Activated CD4-positive, alpha-beta T cell treated with anti-CD3 and anti-CD28 coated beads, Interleukin-2, amount 10 ng/mL, durations not matched to agents 7 days and 5 days (primary cell): ENCODE results near the gene KCNK17. TPM values are rescaled to one million over a fixed set of nuclear protein-coding genes. Genes with fewer than 3 reads are reported as not detected.
A peak's percentile ranks its signal among the peaks of the same experiment; 100 is the strongest.

Experiments
- CTCF ChIA-PET: fragments of 350-600 bp; sonication (Branson Sonifier 250); formaldehyde crosslinking; loops from one replicate; lab custom pipeline; 2021; ENCODE audit warnings: antibody characterized with exemption; lab: Charles Lee
- POLR2A ChIA-PET: fragments of 350-600 bp; sonication (Branson Sonifier 250); formaldehyde crosslinking; loops from one replicate; lab custom pipeline; 2021; ENCODE audit warnings: antibody characterized with exemption; lab: Charles Lee
- DNase-seq: peaks from one replicate; pipeline ENCODE4 v3.0.0-alpha.2; 2020
- H3K27ac Mint-ChIP-seq: one replicate; pipeline ENCODE4 v1.8.0; 2021; ENCODE audit warnings: mild to moderate bottlenecking, moderate library complexity, mixed read lengths
- H3K27me3 Mint-ChIP-seq: one replicate; pipeline ENCODE4 v1.8.0; 2021; ENCODE audit warnings: mixed read lengths
- H3K36me3 Mint-ChIP-seq: one replicate; pipeline ENCODE4 v1.8.0; 2021; ENCODE audit warnings: low read depth, mixed read lengths
- H3K4me1 Mint-ChIP-seq: one replicate; pipeline ENCODE4 v1.8.0; 2021; ENCODE audit warnings: mixed read lengths
- H3K4me3 Mint-ChIP-seq: one replicate; pipeline ENCODE4 v1.8.0; 2021; ENCODE audit warnings: mild to moderate bottlenecking, moderate library complexity, mixed read lengths
- H3K9me3 Mint-ChIP-seq: one replicate; pipeline ENCODE4 v1.8.0; 2021; ENCODE audit warnings: mixed read lengths
- total RNA-seq, 2 experiments: library from RNA; stranded (reverse); gene quantifications; one replicate each; pipeline ENCODE4 v1.2.3, GENCODE V29; 2021

Gene KCNK17, protein sequence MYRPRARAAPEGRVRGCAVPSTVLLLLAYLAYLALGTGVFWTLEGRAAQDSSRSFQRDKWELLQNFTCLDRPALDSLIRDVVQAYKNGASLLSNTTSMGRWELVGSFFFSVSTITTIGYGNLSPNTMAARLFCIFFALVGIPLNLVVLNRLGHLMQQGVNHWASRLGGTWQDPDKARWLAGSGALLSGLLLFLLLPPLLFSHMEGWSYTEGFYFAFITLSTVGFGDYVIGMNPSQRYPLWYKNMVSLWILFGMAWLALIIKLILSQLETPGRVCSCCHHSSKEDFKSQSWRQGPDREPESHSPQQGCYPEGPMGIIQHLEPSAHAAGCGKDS
- total RNA-seq, result not detected

DNA sequence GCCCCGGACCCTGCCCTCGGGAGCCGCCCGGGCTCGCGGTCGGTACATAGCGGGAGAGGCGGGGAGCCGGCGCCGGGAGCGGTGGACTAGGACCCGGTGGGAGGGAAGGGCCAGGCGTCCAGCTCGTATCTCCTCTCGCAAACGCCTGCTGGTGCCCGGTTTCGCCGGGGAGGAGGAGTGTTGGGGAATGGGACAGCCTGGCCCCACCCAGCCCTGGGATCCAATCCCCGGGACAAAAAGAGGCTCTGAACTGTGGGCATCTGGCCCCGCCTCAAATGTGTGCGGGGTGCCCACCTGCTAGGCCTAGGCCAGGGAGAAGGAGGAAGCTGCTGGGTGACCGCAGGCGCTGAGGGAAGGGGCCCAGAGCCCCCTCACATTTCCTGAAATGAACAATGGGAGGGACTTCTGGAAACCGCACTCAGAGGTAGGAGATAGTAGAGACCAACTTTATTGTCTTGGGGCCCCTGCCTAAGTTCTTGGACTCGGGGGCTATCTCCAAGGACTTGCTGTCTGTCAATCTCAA, at the start of gene KCNK17:
TSS of gene KCNK17 (minus strand) at position 147 of the 523 bp plus-strand sequence. CDS start at position 48, 99 bp downstream.
- ChIA-PET CTCF (interaction anchor here (0.6 kb wide), 1 partner anchor 147 kb away, joined by 3 read pairs; no protein-coding TSS in a partner anchor), POLR2A (no interaction called here)
- no peak for DNase-seq
- Mint-ChIP-seq H3K9me3 (no peaks in the 10 kb centered on the region), H3K4me1 (no peaks in the 10 kb centered on the region), H3K36me3 (no peaks in the 10 kb centered on the region), H3K4me3 (no peak within 1 kb of the TSS), H3K27me3 (peaks cover 53% of the 10 kb centered on the region), H3K27ac (no peak within 1 kb of the TSS)

- POLR2A ChIA-PET, result no interaction called here
- no peaks in the 10 kb centered on the region for H3K9me3 Mint-ChIP-seq
- no peak for DNase-seq
- H3K36me3 Mint-ChIP-seq, result no peaks in the 10 kb centered on the region
- no peaks in the 10 kb centered on the region for H3K4me1 Mint-ChIP-seq
- no peak overlapping the region for H3K27ac Mint-ChIP-seq
- H3K27me3 Mint-ChIP-seq, result no peaks in the 10 kb centered on the region
- no peak overlapping the region for H3K4me3 Mint-ChIP-seq
- CTCF ChIA-PET, result interaction anchor here (0.7 to 1.5 kb wide), 4 partner anchors 14 to 1635 kb away, joined by 3 to 5 read pairs (median 4); no protein-coding TSS in a partner anchor
Observed at GRCh38 chr6:39363280-39363679, 49.1 kb upstream of the KCNK17 start.

DNA sequence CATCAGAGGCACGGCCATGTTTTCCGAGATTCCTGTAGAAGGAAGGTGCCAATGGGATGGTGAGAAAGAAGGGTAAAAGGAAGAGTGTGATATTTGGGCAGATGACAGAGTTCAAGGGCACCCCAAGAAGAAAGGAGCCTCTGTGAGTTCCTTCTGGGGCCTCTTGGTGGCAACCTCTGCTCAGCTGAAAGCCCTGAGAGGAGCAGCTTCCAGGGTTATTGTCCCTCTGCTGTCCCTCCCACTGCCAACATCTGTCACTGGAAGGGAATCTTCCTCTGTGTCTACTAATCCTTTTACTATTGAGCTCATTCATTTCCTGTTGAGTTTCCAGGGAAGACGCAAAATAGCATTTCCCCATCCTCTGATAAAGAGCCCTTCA, 48.3 kb upstream of the KCNK17 start:
- ChIA-PET CTCF (interaction anchor here (1.3 to 1.5 kb wide), 3 partner anchors 8 to 16 kb away, joined by 3 to 5 read pairs (median 3); no protein-coding TSS in a partner anchor), POLR2A (no interaction called here)
- Mint-ChIP-seq H3K27ac (no peak overlapping the region), H3K9me3 (no peaks in the 10 kb centered on the region), H3K27me3 (no peaks in the 10 kb centered on the region), H3K4me1 (no peaks in the 10 kb centered on the region), H3K36me3 (no peaks in the 10 kb centered on the region), H3K4me3 (no peak overlapping the region)
- DNase-seq, result no peak

- Mint-ChIP-seq H3K27ac (no peak overlapping the region), H3K4me3 (no peak overlapping the region)
- POLR2A ChIA-PET, result no interaction called here
Observed at GRCh38 chr6:39361657-39362486, 47.7 kb upstream of the KCNK17 start.

GRCh38 chr6:39360378-39360777, 46.2 kb upstream of the KCNK17 start:
- Mint-ChIP-seq H3K4me3 (no peak overlapping the region), H3K4me1 (no peaks in the 10 kb centered on the region), H3K27ac (no peak overlapping the region), H3K36me3 (no peaks in the 10 kb centered on the region), H3K27me3 (no peaks in the 10 kb centered on the region), H3K9me3 (no peaks in the 10 kb centered on the region)
- ChIA-PET POLR2A (no interaction called here), CTCF (no interaction called here)
- DNase-seq, result no peak

More at GRCh38 chr6:39361657-39362486, 47.7 kb upstream of the KCNK17 start:
- Mint-ChIP-seq H3K36me3 (no peaks in the 10 kb centered on the region), H3K9me3 (no peaks in the 10 kb centered on the region), H3K27me3 (no peaks in the 10 kb centered on the region), H3K4me1 (no peaks in the 10 kb centered on the region)
- CTCF ChIA-PET, result interaction anchor here (1.3 to 1.5 kb wide), 2 partner anchors 9 to 15 kb away, joined by 3 read pairs; no protein-coding TSS in a partner anchor
- DNase-seq, result peak; percentile 53

GRCh38 chr6:39357998-39358686, 43.9 kb upstream of the KCNK17 start:
- no peak for DNase-seq
- no peaks in the 10 kb centered on the region for H3K27me3 Mint-ChIP-seq
- ChIA-PET CTCF (interaction anchor here (1.9 kb wide), 1 partner anchor 11 kb away, joined by 5 read pairs; no protein-coding TSS in a partner anchor), POLR2A (no interaction called here)
- no peaks in the 10 kb centered on the region for H3K9me3 Mint-ChIP-seq
- H3K27ac Mint-ChIP-seq, result no peak overlapping the region
- no peak overlapping the region for H3K4me3 Mint-ChIP-seq
- H3K36me3 Mint-ChIP-seq, result no peaks in the 10 kb centered on the region
- no peaks in the 10 kb centered on the region for H3K4me1 Mint-ChIP-seq

GRCh38 chr6:39353698-39354315, 39.6 kb upstream of the KCNK17 start:
- CTCF ChIA-PET, result no interaction called here

DNA sequence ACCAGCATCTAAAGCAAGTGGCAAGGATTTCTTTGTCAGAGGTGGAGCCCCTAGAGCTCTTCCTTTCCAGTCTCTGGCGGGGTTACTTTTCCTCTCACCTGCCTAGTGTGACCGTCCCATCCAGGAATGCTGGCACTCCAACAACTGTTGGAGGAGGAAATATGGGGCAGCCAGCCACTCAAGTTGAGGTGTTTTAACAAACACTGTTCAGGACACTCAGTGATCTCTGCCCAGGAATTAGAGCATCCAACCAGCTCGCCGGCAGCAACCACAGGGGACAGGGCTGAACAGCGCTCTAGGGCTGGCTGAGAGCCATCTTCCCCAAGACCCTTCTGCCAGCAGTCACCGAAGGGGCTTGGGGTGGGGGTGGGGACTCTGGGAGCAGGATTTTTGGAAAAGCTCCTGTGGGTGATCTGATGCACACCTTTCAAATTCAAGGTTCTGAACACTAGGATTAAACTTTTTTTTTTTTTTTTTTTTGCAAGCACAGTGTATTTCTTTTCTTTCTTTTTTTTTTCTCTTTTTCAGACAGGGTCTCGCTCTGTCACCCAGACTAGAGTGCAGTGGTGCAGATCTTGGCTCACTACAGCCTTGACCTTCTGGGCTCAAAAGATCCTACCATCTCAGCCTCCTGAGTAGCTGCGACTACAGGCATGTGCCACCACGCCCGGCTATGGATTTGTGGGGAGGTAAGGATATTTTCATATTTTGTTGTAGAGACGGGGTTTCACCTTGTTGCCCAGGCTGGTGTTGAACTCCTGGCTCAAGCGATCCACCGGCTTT, 36.7 kb upstream of the KCNK17 start:
- Mint-ChIP-seq H3K4me1 (no peaks in the 10 kb centered on the region), H3K27me3 (no peaks in the 10 kb centered on the region), H3K9me3 (no peaks in the 10 kb centered on the region), H3K27ac (no peak overlapping the region), H3K4me3 (no peak overlapping the region), H3K36me3 (no peaks in the 10 kb centered on the region)
- POLR2A ChIA-PET, result interaction anchor here (0.6 kb wide), 1 partner anchor 210 kb away, joined by 3 read pairs; no protein-coding TSS in a partner anchor
- DNase-seq, result no peak
- CTCF ChIA-PET, result interaction anchor here (0.6 kb wide), 1 partner anchor 10 kb away, joined by 3 read pairs; no protein-coding TSS in a partner anchor

More at GRCh38 chr6:39353698-39354315, 39.6 kb upstream of the KCNK17 start:
- Mint-ChIP-seq H3K4me1 (no peaks in the 10 kb centered on the region), H3K9me3 (no peaks in the 10 kb centered on the region), H3K4me3 (no peak overlapping the region), H3K27me3 (no peaks in the 10 kb centered on the region), H3K36me3 (no peaks in the 10 kb centered on the region), H3K27ac (no peak overlapping the region)
- no peak for DNase-seq
- POLR2A ChIA-PET, result no interaction called here

DNA sequence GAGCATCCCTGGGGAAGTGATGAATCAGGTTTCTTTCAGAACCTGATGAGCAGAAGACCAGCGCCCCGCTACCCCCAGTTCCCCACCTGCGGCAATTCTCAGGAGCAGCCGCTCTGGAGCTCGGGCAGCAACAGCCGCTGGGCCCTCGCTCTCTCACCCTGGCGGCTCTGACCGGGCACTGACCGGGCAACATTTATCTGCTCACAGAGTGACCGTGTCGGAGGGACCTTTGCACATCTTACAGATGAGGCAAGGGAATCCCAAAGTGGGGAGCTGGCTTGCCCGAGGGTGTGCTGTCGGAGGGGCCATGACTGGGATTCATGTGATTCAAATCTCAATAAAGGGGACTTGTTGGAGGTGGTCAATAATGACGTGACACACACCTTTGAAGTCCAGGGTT, 34.5 kb upstream of the KCNK17 start:
- Mint-ChIP-seq H3K36me3 (no peaks in the 10 kb centered on the region), H3K4me3 (no peak overlapping the region), H3K27me3 (no peaks in the 10 kb centered on the region), H3K4me1 (peaks cover 3% of the 10 kb centered on the region), H3K27ac (no peak overlapping the region), H3K9me3 (no peaks in the 10 kb centered on the region)
- no peak for DNase-seq
- CTCF ChIA-PET, result no interaction called here
- POLR2A ChIA-PET, result no interaction called here

DNA sequence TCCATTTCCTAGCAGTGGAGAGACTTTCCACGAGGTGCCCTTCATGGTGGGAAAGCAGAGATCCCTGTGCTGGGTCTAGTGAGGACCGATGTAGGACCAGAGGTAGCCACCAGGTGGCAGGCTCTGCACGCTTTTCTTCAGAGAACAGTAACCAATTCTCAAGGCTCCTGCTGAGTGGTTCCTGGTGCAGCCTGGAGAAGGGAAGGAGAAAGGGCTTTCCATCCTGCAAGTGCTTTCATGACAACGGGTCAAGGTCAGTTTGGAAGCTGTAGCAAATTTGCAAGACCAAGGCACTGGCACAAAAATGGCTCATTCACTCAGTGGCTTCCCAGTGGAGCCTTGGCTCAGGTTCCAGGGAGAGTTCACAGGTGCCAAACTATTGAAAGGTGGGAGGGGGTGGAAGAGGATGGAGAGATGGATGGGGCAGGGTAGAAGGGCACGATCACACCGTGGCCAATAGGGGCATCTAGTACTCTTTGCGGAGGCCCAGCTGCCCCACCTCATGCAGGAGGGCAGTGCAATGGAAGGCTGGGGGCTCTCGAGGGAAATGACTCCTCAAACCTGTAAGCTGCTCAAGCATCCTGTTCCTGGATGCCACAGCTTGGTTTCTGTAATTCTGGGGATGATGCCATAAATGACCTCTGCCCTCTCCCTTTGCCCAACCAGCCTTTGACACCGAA, 33.8 kb upstream of the KCNK17 start:
- Mint-ChIP-seq H3K4me3 (no peak overlapping the region), H3K9me3 (no peaks in the 10 kb centered on the region), H3K27me3 (no peaks in the 10 kb centered on the region), H3K27ac (no peak overlapping the region), H3K4me1 (peaks cover 8% of the 10 kb centered on the region), H3K36me3 (no peaks in the 10 kb centered on the region)
- POLR2A ChIA-PET, result no interaction called here
- DNase-seq, result peak; percentile 63
- CTCF ChIA-PET, result interaction anchor here (1.6 kb wide), 1 partner anchor 10 kb away, joined by 5 read pairs; no protein-coding TSS in a partner anchor

DNA sequence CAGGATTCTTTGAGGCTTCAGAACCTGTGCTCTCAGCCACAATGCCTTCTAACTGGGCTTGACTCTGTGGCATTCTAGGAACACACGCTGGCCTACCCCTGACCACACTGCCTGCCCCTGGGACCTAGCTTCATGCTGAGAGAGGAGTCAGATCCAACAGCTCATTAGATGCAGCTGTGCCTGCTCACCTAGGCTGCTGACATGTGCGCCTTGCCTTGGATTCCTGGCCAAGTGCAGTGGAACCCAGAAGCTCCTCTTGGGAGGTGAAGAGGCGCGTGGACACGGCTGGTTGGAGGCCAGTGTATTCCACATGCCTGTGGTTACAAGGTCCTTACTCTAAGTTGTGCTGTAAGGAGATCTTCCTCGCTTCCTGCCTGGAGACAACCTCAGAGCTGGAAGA, 33.0 kb upstream of the KCNK17 start:
- POLR2A ChIA-PET, result no interaction called here
- no peaks in the 10 kb centered on the region for H3K27me3 Mint-ChIP-seq
- no peak overlapping the region for H3K4me3 Mint-ChIP-seq
- no peak for DNase-seq
- no peaks in the 10 kb centered on the region for H3K9me3 Mint-ChIP-seq
- CTCF ChIA-PET, result interaction anchor here (1.2 to 1.6 kb wide), 2 partner anchors 11 to 16 kb away, joined by 5 read pairs; no protein-coding TSS in a partner anchor
- peaks cover 11% of the 10 kb centered on the region for H3K4me1 Mint-ChIP-seq
- H3K36me3 Mint-ChIP-seq, result no peaks in the 10 kb centered on the region
- H3K27ac Mint-ChIP-seq, result no peak overlapping the region
